A673 (cell line): ENCODE results near the gene SCUBE3. TPM values are rescaled to one million over a fixed set of nuclear protein-coding genes. Genes with fewer than 3 reads are reported as not detected.

ENCODE experiments used
- BruUV-seq: library from RNA; stranded (reverse); fragments of 400-500 nt; replicated peaks from 2 replicates; lab custom pipeline; 2021; lab: Mats Ljungman, UMichigan
- CTCF ChIA-PET: fragments of 300-600 bp; sonication (Branson Sonifier 250); formaldehyde crosslinking; loops from one replicate; lab custom pipeline; 2022; ENCODE audit warnings: antibody characterized with exemption; lab: Charles Lee
- POLR2A ChIA-PET: fragments of 300-600 bp; sonication (Branson Sonifier 250); formaldehyde crosslinking; loops from one replicate; lab custom pipeline; 2022; ENCODE audit warnings: antibody characterized with exemption; ENCODE audit not compliant: low non-redundant PET; lab: Charles Lee
- DNase-seq: peaks from one replicate; pipeline ENCODE4 v3.0.0-alpha.2; 2015; ENCODE audit warnings: low spot score
- H3K27ac ChIP-seq: fragments of 200-600 bp; sonication (generic); 2 replicates; pipeline ENCODE4 v1.5.1; 2016; ENCODE audit warnings: mixed run types, low read depth, mild to moderate bottlenecking, mixed read lengths, antibody characterized with exemption, low read length; ENCODE audit not compliant: poor library complexity, severe bottlenecking
- H3K27me3 ChIP-seq: fragments of 200-600 bp; sonication (generic); replicated peaks from 2 replicates; pipeline ENCODE4 v1.6.1; 2017; ENCODE audit warnings: mixed run types, low read depth, mild to moderate bottlenecking, mixed read lengths, antibody characterized with exemption, low read length; ENCODE audit not compliant: insufficient read depth, poor library complexity
- H3K36me3 ChIP-seq: fragments of 200-600 bp; sonication (generic); 2 replicates; pipeline ENCODE4 v1.6.1; 2016; ENCODE audit warnings: mixed run types, mild to moderate bottlenecking, mixed read lengths, antibody characterized with exemption, low read length; ENCODE audit not compliant: insufficient read depth, poor library complexity, severe bottlenecking
- H3K4me1 ChIP-seq: fragments of 200-600 bp; sonication (generic); 2 replicates; pipeline ENCODE4 v1.6.1; 2017; ENCODE audit warnings: mixed run types, mild to moderate bottlenecking, mixed read lengths, antibody characterized with exemption, low read length; ENCODE audit not compliant: insufficient read depth, poor library complexity, severe bottlenecking
- H3K4me3 ChIP-seq: fragments of 200-600 bp; sonication (generic); 2 replicates; pipeline ENCODE4 v1.5.1; 2016; ENCODE audit warnings: low read depth, mixed run types, mild to moderate bottlenecking, mixed read lengths, low read length; ENCODE audit not compliant: poor library complexity, severe bottlenecking
- H3K9me3 ChIP-seq: fragments of 200-600 bp; sonication (generic); 2 replicates; pipeline ENCODE4 v1.6.1; 2016; ENCODE audit warnings: mixed run types, low read depth, mild to moderate bottlenecking, mixed read lengths, antibody characterized with exemption, low read length; ENCODE audit not compliant: poor library complexity, severe bottlenecking
- CTCF ChIP-seq: fragments of 300-800, 200-600 bp; sonication (generic); conservative IDR thresholded peaks from 2 replicates; pipeline ENCODE4 v1.5.1; 2017; ENCODE audit warnings: low read depth, mild to moderate bottlenecking, antibody characterized with exemption, low read length, moderate library complexity, mixed read lengths
- EZH2 ChIP-seq: fragments of 200-600 bp; sonication (generic); IDR thresholded peaks from 2 replicates; pipeline ENCODE4 v1.6.1; 2017; ENCODE audit warnings: borderline replicate concordance, low read depth, mild to moderate bottlenecking, mixed read lengths, antibody characterized with exemption, low read length; ENCODE audit not compliant: poor library complexity, severe bottlenecking
- intact Hi-C: fragments of 100-400 bp; cut with micrococcal nuclease; formaldehyde crosslinking; loops from one replicate; pipeline ENCODE4 v1.10.0; 2022; ENCODE audit not compliant: unreplicated experiment
- total RNA-seq: library from RNA; stranded (reverse); gene quantifications from 2 replicates; pipeline ENCODE4 v1.2.3, GENCODE V29; 2021

SCUBE3 gene
- total RNA-seq, 1 experiment from 2014 or later: 0.04 TPM

GRCh38 chr6:35258336-35258735 lies 44.6 kb downstream of the SCUBE3 start:
- H3K27me3 ChIP-seq: no peaks in the 10 kb centered on the region
- BruUV-seq: TSS peak; percentile 67
- DNase-seq: no peak
- TF ChIP-seq EZH2 (no peak), CTCF (no peak)
- peak overlapping the region; percentile 92 for H3K27ac ChIP-seq
- no peaks in the 10 kb centered on the region for H3K9me3 ChIP-seq
- no peaks in the 10 kb centered on the region for H3K36me3 ChIP-seq
- no peaks in the 10 kb centered on the region for H3K4me1 ChIP-seq
- intact Hi-C loops: no loop called here
- POLR2A ChIA-PET: no interaction called here
- CTCF ChIA-PET: interaction anchor here (1.5 kb wide), 1 partner anchor 53 kb away, joined by 4 read pairs; no protein-coding TSS in a partner anchor
- peak overlapping the region; percentile 82 for H3K4me3 ChIP-seq

- DNase-seq: peak; percentile 67
- BruUV-seq: no TSS peak
- peak overlapping the region; percentile 92 for H3K27ac ChIP-seq
These were observed 45.1 kb downstream of the SCUBE3 start for GRCh38 chr6:35258858-35259193.

GRCh38 chr6:35259194-35259947 lies 45.6 kb downstream of the SCUBE3 start, which contains the start of gene ZNF76:
TSS of gene ZNF76 (plus strand) at chr6:35259735. CDS start at chr6:35281152, 21,417 bp downstream.
- no peaks in the 10 kb centered on the region for H3K9me3 ChIP-seq
- ChIA-PET POLR2A (interaction anchor here (0.5 kb wide), 1 partner anchor 426 kb away, joined by 6 read pairs; no protein-coding TSS in a partner anchor), CTCF (interaction anchor here (0.5 to 1.5 kb wide), 3 partner anchors 29 to 399 kb away, joined by 3 to 6 read pairs (median 4); no protein-coding TSS in a partner anchor)
- peak within 1 kb of the TSS; percentile 92 for H3K27ac ChIP-seq
- no peaks in the 10 kb centered on the region for H3K36me3 ChIP-seq
- H3K27me3 ChIP-seq: no peaks in the 10 kb centered on the region
- peak within 1 kb of the TSS; percentile 82 for H3K4me3 ChIP-seq
- no peaks in the 10 kb centered on the region for H3K4me1 ChIP-seq
- no TSS peak for BruUV-seq
- intact Hi-C loops: no loop called here
- TF ChIP-seq CTCF (no peak), EZH2 (no peak)
- peak; percentile 98 for DNase-seq

More at GRCh38 chr6:35258858-35259193, 45.1 kb downstream of the SCUBE3 start:
- H3K4me3 ChIP-seq: peak overlapping the region; percentile 82
- CTCF ChIA-PET: interaction anchor here (1.1 to 1.5 kb wide), 2 partner anchors 28 to 54 kb away, joined by 3 to 4 read pairs; no protein-coding TSS in a partner anchor
- H3K27me3 ChIP-seq: no peaks in the 10 kb centered on the region
- intact Hi-C loops: no loop called here
- H3K36me3 ChIP-seq: no peaks in the 10 kb centered on the region
- H3K9me3 ChIP-seq: no peaks in the 10 kb centered on the region
- TF ChIP-seq CTCF (no peak), EZH2 (no peak)
- POLR2A ChIA-PET: interaction anchor here (0.5 kb wide), 1 partner anchor 425 kb away, joined by 6 read pairs; no protein-coding TSS in a partner anchor
- no peaks in the 10 kb centered on the region for H3K4me1 ChIP-seq
